Measurements from ENCODE around the gene PPP2R2C. TPM values are rescaled to one million over a fixed set of nuclear protein-coding genes. Genes with fewer than 3 reads are reported as not detected.

PPP2R2C gene
- total RNA-seq, 4 donors from 2014 or later, result 0.50 to 2.7 (median 1.4) TPM

- 81% methylated on average over 6 of the region's 17 CpGs for WGBS
- Histone ChIP-seq H3K4me1 (peaks cover 0 to 3% (median under 1%) of the 10 kb centered on the region in 4 donors), H3K9me3 (no peaks in the 10 kb centered on the region), H3K27me3 (peaks cover 0 to 60% (median 0%) of the 10 kb centered on the region in 4 donors), H3K4me3 (no peak overlapping the region), H3K36me3 (no peaks in the 10 kb centered on the region), H3K27ac (replicated peaks in 1 of 4) (no peak overlapping the region)
- intact Hi-C loops (cut with DNase I), result no loop called here
- TF ChIP-seq, protein P1, sequence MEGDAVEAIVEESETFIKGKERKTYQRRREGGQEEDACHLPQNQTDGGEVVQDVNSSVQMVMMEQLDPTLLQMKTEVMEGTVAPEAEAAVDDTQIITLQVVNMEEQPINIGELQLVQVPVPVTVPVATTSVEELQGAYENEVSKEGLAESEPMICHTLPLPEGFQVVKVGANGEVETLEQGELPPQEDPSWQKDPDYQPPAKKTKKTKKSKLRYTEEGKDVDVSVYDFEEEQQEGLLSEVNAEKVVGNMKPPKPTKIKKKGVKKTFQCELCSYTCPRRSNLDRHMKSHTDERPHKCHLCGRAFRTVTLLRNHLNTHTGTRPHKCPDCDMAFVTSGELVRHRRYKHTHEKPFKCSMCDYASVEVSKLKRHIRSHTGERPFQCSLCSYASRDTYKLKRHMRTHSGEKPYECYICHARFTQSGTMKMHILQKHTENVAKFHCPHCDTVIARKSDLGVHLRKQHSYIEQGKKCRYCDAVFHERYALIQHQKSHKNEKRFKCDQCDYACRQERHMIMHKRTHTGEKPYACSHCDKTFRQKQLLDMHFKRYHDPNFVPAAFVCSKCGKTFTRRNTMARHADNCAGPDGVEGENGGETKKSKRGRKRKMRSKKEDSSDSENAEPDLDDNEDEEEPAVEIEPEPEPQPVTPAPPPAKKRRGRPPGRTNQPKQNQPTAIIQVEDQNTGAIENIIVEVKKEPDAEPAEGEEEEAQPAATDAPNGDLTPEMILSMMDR (IDR thresholded peaks at IDR 0.05), result no peak
- TF ChIP-seq POLR2A (IDR thresholded peaks at IDR 0.05; ENCODE audit: low read depth) (no peak), EP300 (IDR thresholded peaks at IDR 0.05) (no peak), POLR2AphosphoS5 (IDR thresholded peaks at IDR 0.05) (no peak)
- no peak for DNase-seq (ENCODE audit: extremely low spot score)
Measured at GRCh38 chr4:6347511-6348045, 124.8 kb downstream of the PPP2R2C start.

GRCh38 chr4:6346373-6347110 lies 125.9 kb downstream of the PPP2R2C start:
- intact Hi-C loops (cut with DNase I), result no loop called here
- TF ChIP-seq, protein P1 (IDR thresholded peaks at IDR 0.05), result no peak
- no peak for TF ChIP-seq POLR2A (IDR thresholded peaks at IDR 0.05; ENCODE audit: low read depth)
- TF ChIP-seq EP300 (IDR thresholded peaks at IDR 0.05), result no peak
- TF ChIP-seq POLR2AphosphoS5 (IDR thresholded peaks at IDR 0.05), result no peak
- Histone ChIP-seq H3K4me3 (no peak overlapping the region), H3K27me3 (peaks cover 0 to 57% (median 0%) of the 10 kb centered on the region in 4 donors), H3K9me3 (no peaks in the 10 kb centered on the region), H3K36me3 (no peaks in the 10 kb centered on the region), H3K4me1 (peaks cover 0 to 8% (median 4%) of the 10 kb centered on the region in 4 donors), H3K27ac (replicated peaks in 1 of 4) (no peak overlapping the region)
- no peak for DNase-seq (ENCODE audit: extremely low spot score)
- WGBS, result 78% methylated on average over 12 of the region's 16 CpGs

GRCh38 chr4:6345866-6346265 lies 126.5 kb downstream of the PPP2R2C start:
- Histone ChIP-seq H3K4me3 (no peak overlapping the region), H3K4me1 (peaks cover 0 to 8% (median 4%) of the 10 kb centered on the region in 4 donors), H3K27me3 (peaks cover 0 to 55% (median 0%) of the 10 kb centered on the region in 4 donors), H3K27ac (replicated peaks in 1 of 4) (no peak overlapping the region), H3K36me3 (no peaks in the 10 kb centered on the region), H3K9me3 (no peaks in the 10 kb centered on the region)
- TF ChIP-seq POLR2A (IDR thresholded peaks at IDR 0.05; ENCODE audit: low read depth) (no peak), POLR2AphosphoS5 (IDR thresholded peaks at IDR 0.05) (no peak), EP300 (IDR thresholded peaks at IDR 0.05) (no peak)
- TF ChIP-seq, protein P1 (IDR thresholded peaks at IDR 0.05), result no peak
- intact Hi-C loops (cut with DNase I), result no loop called here
- DNase-seq (ENCODE audit: extremely low spot score), result no peak
- 89% methylated on average over 13 of the region's 13 CpGs for WGBS

- Histone ChIP-seq H3K4me3 (no peak overlapping the region), H3K27me3 (peaks cover 0 to 55% (median 0%) of the 10 kb centered on the region in 4 donors), H3K27ac (replicated peaks in 1 of 4) (no peak overlapping the region), H3K4me1 (peaks cover 0 to 8% (median 4%) of the 10 kb centered on the region in 4 donors), H3K9me3 (no peaks in the 10 kb centered on the region), H3K36me3 (no peaks in the 10 kb centered on the region)
- intact Hi-C loops (cut with DNase I), result no loop called here
- WGBS, result 75% methylated on average over 25 of the region's 27 CpGs
- DNase-seq (ENCODE audit: extremely low spot score), result no peak
- TF ChIP-seq POLR2A (IDR thresholded peaks at IDR 0.05; ENCODE audit: low read depth) (no peak), POLR2AphosphoS5 (IDR thresholded peaks at IDR 0.05) (no peak), EP300 (IDR thresholded peaks at IDR 0.05) (no peak)
- TF ChIP-seq, protein P1 (IDR thresholded peaks at IDR 0.05), result no peak
Measured at GRCh38 chr4:6345096-6345830, 127.2 kb downstream of the PPP2R2C start.
